PFSK-1 (cell line): ENCODE data around the gene SPATA3.

Source experiments
- FOXP2 ChIP-seq: optimal IDR thresholded peaks from 2 replicates; pipeline ENCODE3; 2011; ENCODE audit warnings: borderline replicate concordance, control low read depth, inconsistent platforms; ENCODE audit not compliant: insufficient read depth; ENCODE audit errors: extremely low read length, extremely low read depth
- POLR2AphosphoS5 ChIP-seq: IDR thresholded peaks from 2 replicates; pipeline ENCODE4 v1.6.1; 2012; ENCODE audit warnings: low read depth, mild to moderate bottlenecking, control low read depth, low read length, moderate library complexity
- SIN3A ChIP-seq: IDR thresholded peaks from 2 replicates; pipeline ENCODE4 v1.6.1; 2012; ENCODE audit warnings: mild to moderate bottlenecking, low read length, moderate library complexity, borderline replicate concordance; ENCODE audit not compliant: insufficient read depth
- TAF1 ChIP-seq: IDR thresholded peaks from 2 replicates; pipeline ENCODE4 v1.6.1; 2012; ENCODE audit warnings: low read length, control low read depth, borderline replicate concordance; ENCODE audit not compliant: insufficient read depth
- TF ChIP-seq, protein P1 (sequence below), 2 experiments: IDR thresholded peaks; 2 replicates each; pipeline versions ENCODE4 v1.6.1 to v1.8.0; 2011 to 2012; ENCODE audit warnings: low read depth in 2 of 2, low read length in 2 of 2, control low read depth in 1 of 2, inconsistent platforms in 1 of 2, mild to moderate bottlenecking in 1 of 2, moderate library complexity in 1 of 2; ENCODE audit not compliant: insufficient read depth in 1 of 2

SPATA3 gene

DNA sequence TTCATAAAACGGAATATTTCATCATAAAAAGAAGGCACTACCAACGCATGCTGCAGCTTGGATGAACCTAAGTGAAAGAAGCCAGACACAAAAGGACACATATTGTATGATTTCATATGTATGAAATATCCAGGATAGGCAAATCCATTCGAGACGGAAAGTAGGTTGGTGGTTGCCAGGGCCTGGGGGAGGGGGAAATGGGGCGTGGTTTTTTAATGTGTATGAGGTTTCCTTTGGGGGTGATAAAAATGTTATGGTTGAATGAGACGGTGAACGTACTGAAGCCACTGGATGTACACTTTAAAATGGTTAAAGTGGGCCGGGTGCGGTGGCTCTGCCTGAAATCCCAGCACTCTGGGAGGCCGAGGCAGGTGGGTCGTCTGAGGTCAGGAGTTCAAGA lies 20.0 kb upstream of the SPATA3 start:
- TF ChIP-seq SIN3A (no peak), FOXP2 (no peak), TAF1 (no peak), POLR2AphosphoS5 (no peak)
- TF ChIP-seq, protein P1, sequence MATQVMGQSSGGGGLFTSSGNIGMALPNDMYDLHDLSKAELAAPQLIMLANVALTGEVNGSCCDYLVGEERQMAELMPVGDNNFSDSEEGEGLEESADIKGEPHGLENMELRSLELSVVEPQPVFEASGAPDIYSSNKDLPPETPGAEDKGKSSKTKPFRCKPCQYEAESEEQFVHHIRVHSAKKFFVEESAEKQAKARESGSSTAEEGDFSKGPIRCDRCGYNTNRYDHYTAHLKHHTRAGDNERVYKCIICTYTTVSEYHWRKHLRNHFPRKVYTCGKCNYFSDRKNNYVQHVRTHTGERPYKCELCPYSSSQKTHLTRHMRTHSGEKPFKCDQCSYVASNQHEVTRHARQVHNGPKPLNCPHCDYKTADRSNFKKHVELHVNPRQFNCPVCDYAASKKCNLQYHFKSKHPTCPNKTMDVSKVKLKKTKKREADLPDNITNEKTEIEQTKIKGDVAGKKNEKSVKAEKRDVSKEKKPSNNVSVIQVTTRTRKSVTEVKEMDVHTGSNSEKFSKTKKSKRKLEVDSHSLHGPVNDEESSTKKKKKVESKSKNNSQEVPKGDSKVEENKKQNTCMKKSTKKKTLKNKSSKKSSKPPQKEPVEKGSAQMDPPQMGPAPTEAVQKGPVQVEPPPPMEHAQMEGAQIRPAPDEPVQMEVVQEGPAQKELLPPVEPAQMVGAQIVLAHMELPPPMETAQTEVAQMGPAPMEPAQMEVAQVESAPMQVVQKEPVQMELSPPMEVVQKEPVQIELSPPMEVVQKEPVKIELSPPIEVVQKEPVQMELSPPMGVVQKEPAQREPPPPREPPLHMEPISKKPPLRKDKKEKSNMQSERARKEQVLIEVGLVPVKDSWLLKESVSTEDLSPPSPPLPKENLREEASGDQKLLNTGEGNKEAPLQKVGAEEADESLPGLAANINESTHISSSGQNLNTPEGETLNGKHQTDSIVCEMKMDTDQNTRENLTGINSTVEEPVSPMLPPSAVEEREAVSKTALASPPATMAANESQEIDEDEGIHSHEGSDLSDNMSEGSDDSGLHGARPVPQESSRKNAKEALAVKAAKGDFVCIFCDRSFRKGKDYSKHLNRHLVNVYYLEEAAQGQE (IDR thresholded peaks at IDR 0.05; ENCODE audit: insufficient read depth in 1 of 2, low read depth in 2 of 2, low read length in 2 of 2), result no peak

- TF ChIP-seq POLR2AphosphoS5 (no peak), TAF1 (no peak), SIN3A (no peak), FOXP2 (no peak)
- TF ChIP-seq, protein P1 (IDR thresholded peaks at IDR 0.05; ENCODE audit: insufficient read depth in 1 of 2, low read depth in 2 of 2, low read length in 2 of 2), result no peak
Observed at GRCh38 chr2:230976671-230977171, 19.2 kb upstream of the SPATA3 start.

- no peak for TF ChIP-seq FOXP2
- no peak for TF ChIP-seq TAF1
- TF ChIP-seq, protein P1 (IDR thresholded peaks at IDR 0.05; ENCODE audit: insufficient read depth in 1 of 2, low read depth in 2 of 2, low read length in 2 of 2), result no peak
- no peak for TF ChIP-seq SIN3A
- no peak for TF ChIP-seq POLR2AphosphoS5
Observed at GRCh38 chr2:230980468-230980867, 15.5 kb upstream of the SPATA3 start.

DNA sequence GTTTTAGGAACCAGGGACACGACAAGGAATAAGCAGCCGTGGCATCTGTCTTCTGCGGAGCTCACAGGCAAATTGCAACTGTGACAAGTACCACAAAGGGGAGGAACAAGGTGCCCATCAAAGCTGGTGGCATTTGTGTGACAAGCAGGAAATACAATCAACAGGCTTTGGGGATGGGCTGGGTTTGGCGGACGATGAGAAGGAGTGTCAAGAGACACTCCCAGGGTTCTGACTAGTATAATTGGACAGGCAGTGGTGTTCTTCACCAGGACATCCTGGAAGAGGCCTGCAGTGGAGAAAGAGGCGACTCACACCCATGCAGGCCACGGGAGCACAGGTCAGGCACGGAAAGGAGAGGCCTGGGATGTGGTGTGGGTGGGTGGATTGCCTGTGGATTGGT lies 14.2 kb upstream of the SPATA3 start:
- TF ChIP-seq, protein P1 (IDR thresholded peaks at IDR 0.05; ENCODE audit: insufficient read depth in 1 of 2, low read depth in 2 of 2, low read length in 2 of 2), result no peak
- no peak for TF ChIP-seq FOXP2
- no peak for TF ChIP-seq SIN3A
- no peak for TF ChIP-seq TAF1

GRCh38 chr2:230982126-230982525 lies 13.8 kb upstream of the SPATA3 start:
- no peak for TF ChIP-seq POLR2AphosphoS5
- no peak for TF ChIP-seq FOXP2
- TF ChIP-seq, protein P1 (IDR thresholded peaks at IDR 0.05; ENCODE audit: insufficient read depth in 1 of 2, low read depth in 2 of 2, low read length in 2 of 2), result no peak
- no peak for TF ChIP-seq SIN3A
- no peak for TF ChIP-seq TAF1
